Activated naive CD4-positive, alpha-beta T cell treated with anti-CD3 and anti-CD28 coated beads, Interleukin-2, amount 10 ng/mL, durations not matched to agents 7 days and 5 days (primary cell): Measurements from ENCODE around the gene ARHGAP32.
"Not testable (repeated sequence)": the region's sequence is repeated elsewhere in the genome, so short reads cannot be mapped to it uniquely, and the experiment has no call there.

Experiments used
- CTCF ChIA-PET: fragments of 350-600 bp; sonication (Branson Sonifier 250); formaldehyde crosslinking; loops from one replicate; lab custom pipeline; 2021; ENCODE audit warnings: antibody characterized with exemption; lab: Charles Lee
- DNase-seq: peaks from one replicate; pipeline ENCODE4 v3.0.0-alpha.2; 2020
- H3K27ac Mint-ChIP-seq: one replicate; pipeline ENCODE4 v1.8.0; 2021; ENCODE audit warnings: mild to moderate bottlenecking, moderate library complexity, mixed read lengths
- H3K27me3 Mint-ChIP-seq: one replicate; pipeline ENCODE4 v1.8.0; 2021; ENCODE audit warnings: mild to moderate bottlenecking, mixed read lengths
- H3K36me3 Mint-ChIP-seq: one replicate; pipeline ENCODE4 v1.8.0; 2021; ENCODE audit warnings: mixed read lengths
- H3K4me1 Mint-ChIP-seq: one replicate; pipeline ENCODE4 v1.8.0; 2021; ENCODE audit warnings: mixed read lengths
- H3K4me3 Mint-ChIP-seq: one replicate; pipeline ENCODE4 v1.8.0; 2021; ENCODE audit warnings: mild to moderate bottlenecking, moderate library complexity, mixed read lengths
- H3K9me3 Mint-ChIP-seq: one replicate; pipeline ENCODE4 v1.8.0; 2021; ENCODE audit warnings: mixed read lengths

ARHGAP32 gene

DNA sequence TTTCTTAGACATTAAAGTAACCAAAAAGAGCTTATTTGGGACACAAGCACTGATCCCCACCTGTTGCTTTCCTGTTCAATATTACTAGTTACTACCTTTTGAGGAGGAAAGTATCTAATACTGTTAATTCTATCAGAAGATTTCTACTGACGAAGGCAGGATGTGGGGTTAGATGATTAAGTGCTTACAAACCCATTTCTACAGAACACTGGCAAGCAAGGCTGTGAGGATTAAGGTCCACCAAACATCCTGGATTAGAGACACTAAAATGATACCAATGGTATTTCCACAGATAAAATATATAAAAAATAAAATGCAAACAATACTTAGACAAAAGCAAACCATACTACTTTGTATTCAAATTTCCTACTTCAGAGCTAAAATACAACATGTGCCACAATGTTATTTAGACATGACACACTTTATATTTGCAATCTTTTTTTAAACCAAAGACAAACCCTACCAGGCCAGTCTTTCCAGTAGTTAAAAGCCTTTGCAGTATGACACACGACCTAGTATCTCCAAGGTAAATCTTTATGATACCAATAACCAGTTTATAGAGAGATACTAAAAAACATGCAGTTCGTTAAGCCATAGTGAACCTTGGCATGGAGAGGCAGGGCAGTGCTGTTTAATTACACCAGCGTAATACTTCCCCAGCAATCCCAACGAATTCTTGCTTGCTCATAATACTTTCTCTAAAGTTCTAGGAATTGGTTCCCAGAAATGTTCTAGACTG lies 178.2 kb downstream of the ARHGAP32 start:
- H3K9me3 Mint-ChIP-seq: no peaks in the 10 kb centered on the region
- no peaks in the 10 kb centered on the region for H3K27me3 Mint-ChIP-seq
- DNase-seq: no peak
- H3K27ac Mint-ChIP-seq: no peak overlapping the region
- H3K4me3 Mint-ChIP-seq: no peak overlapping the region
- H3K36me3 Mint-ChIP-seq: no peaks in the 10 kb centered on the region
- no peaks in the 10 kb centered on the region for H3K4me1 Mint-ChIP-seq
- CTCF ChIA-PET: no interaction called here

GRCh38 chr11:129012880-129013279 lies 179.2 kb downstream of the ARHGAP32 start:
- Mint-ChIP-seq H3K4me3 (no peak overlapping the region), H3K27ac (no peak overlapping the region), H3K4me1 (no peaks in the 10 kb centered on the region), H3K36me3 (no peaks in the 10 kb centered on the region), H3K27me3 (no peaks in the 10 kb centered on the region), H3K9me3 (no peaks in the 10 kb centered on the region)
- CTCF ChIA-PET: no interaction called here
- DNase-seq: no peak

GRCh38 chr11:129006161-129006560 lies 186.0 kb downstream of the ARHGAP32 start:
- Mint-ChIP-seq H3K9me3 (peaks cover 2% of the 10 kb centered on the region), H3K36me3 (no peaks in the 10 kb centered on the region), H3K4me1 (no peaks in the 10 kb centered on the region), H3K27me3 (no peaks in the 10 kb centered on the region), H3K27ac (no peak overlapping the region), H3K4me3 (no peak overlapping the region)
- CTCF ChIA-PET: no interaction called here
- no peak for DNase-seq

- H3K4me1 Mint-ChIP-seq, H3K36me3 Mint-ChIP-seq, CTCF ChIA-PET, H3K27me3 Mint-ChIP-seq, DNase-seq, H3K4me3 Mint-ChIP-seq, H3K27ac Mint-ChIP-seq: not testable (repeated sequence)
- peaks cover 19% of the 10 kb centered on the region for H3K9me3 Mint-ChIP-seq
Observed at GRCh38 chr11:128999165-128999564, 193.0 kb downstream of the ARHGAP32 start.

- CTCF ChIA-PET: interaction anchor here (1.1 kb wide), 1 partner anchor 32 kb away, joined by 4 read pairs; no protein-coding TSS in a partner anchor
- H3K4me3 Mint-ChIP-seq: no peak overlapping the region
- H3K9me3 Mint-ChIP-seq: no peaks in the 10 kb centered on the region
- no peak overlapping the region for H3K27ac Mint-ChIP-seq
- no peaks in the 10 kb centered on the region for H3K27me3 Mint-ChIP-seq
- H3K4me1 Mint-ChIP-seq: peaks cover 5% of the 10 kb centered on the region
- no peak for DNase-seq
- H3K36me3 Mint-ChIP-seq: no peaks in the 10 kb centered on the region
Observed at GRCh38 chr11:128988242-128988970, 203.7 kb downstream of the ARHGAP32 start.

DNA sequence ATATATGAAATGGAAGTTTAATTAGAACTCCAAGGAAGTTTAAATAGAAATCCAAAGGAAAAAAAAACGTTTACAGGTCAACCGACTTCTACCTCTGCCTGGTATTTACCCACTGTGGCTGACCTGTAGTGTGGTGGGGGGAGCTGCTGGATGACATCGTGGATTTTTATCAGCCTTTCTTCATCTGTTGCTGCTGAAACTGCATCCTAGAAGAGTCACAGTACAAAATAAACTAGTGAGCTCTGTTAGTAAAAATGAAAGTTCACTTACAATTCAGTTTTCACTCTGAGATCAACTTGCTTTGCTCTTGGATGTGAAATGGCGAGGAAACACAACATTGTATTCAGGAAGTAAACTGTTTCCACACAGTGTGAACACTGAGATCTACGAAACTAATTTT lies 206.2 kb downstream of the ARHGAP32 start:
- CTCF ChIA-PET: no interaction called here
- Mint-ChIP-seq H3K9me3 (no peaks in the 10 kb centered on the region), H3K4me3 (no peak overlapping the region), H3K36me3 (no peaks in the 10 kb centered on the region), H3K27ac (no peak overlapping the region), H3K4me1 (peaks cover 2% of the 10 kb centered on the region), H3K27me3 (no peaks in the 10 kb centered on the region)
- DNase-seq: no peak

DNA sequence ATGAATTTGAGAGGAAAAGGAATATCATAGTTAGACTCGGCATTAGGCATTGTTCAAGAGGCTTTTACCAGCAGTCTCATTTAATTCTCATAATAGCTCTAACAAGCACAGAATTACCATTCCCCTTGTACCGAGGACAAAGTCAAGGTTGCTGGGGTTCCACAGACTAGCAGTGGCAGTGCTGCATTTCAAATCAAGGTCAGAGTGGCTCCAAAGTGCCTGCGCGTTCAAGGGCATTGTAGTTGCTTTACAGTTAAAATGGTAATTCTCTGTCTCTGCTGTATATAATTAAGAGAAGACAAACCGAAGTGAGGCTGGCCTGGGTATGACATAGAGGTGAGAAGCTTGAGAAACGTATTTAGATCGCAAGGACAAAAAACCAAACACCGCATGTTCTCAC lies 209.1 kb downstream of the ARHGAP32 start:
- no peaks in the 10 kb centered on the region for H3K9me3 Mint-ChIP-seq
- H3K27ac Mint-ChIP-seq: no peak overlapping the region
- no peak for DNase-seq
- CTCF ChIA-PET: interaction anchor here (0.7 kb wide), 1 partner anchor 12 kb away, joined by 3 read pairs; no protein-coding TSS in a partner anchor
- peaks cover 2% of the 10 kb centered on the region for H3K4me1 Mint-ChIP-seq
- no peaks in the 10 kb centered on the region for H3K27me3 Mint-ChIP-seq
- no peak overlapping the region for H3K4me3 Mint-ChIP-seq
- no peaks in the 10 kb centered on the region for H3K36me3 Mint-ChIP-seq

DNA sequence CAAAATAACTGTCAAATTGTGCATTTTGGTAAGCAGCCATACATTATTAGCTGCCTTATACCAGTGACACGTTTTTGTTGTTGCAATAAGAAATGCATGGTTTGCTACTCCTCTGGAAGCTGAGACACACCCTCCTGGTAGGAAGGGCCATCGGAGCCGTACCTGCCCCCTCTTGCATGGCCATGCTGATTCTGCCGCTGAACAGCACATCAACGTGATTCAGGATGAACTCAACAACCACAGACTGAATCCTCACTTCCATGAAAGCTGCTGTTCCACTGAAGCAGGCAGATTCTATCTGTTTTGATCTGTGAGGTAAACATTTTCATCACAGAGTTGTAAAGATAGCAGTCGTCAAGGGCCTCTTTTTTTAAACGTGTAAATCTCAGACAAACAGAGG lies 210.9 kb downstream of the ARHGAP32 start:
- no peaks in the 10 kb centered on the region for H3K36me3 Mint-ChIP-seq
- no peak for DNase-seq

GRCh38 chr11:128970598-128971190 lies 221.4 kb downstream of the ARHGAP32 start:
- Mint-ChIP-seq H3K27me3 (no peaks in the 10 kb centered on the region), H3K4me1 (peaks cover 25% of the 10 kb centered on the region), H3K9me3 (no peaks in the 10 kb centered on the region), H3K36me3 (peaks cover 7% of the 10 kb centered on the region), H3K4me3 (no peak overlapping the region), H3K27ac (no peak overlapping the region)
- peak; percentile 41 for DNase-seq
- CTCF ChIA-PET: interaction anchor here (1.2 kb wide), 1 partner anchor 65 kb away, joined by 3 read pairs; no protein-coding TSS in a partner anchor

More for the DNA sequence above, 210.9 kb downstream of the ARHGAP32 start:
- H3K27ac Mint-ChIP-seq: no peak overlapping the region
- peaks cover 2% of the 10 kb centered on the region for H3K4me1 Mint-ChIP-seq
- H3K9me3 Mint-ChIP-seq: no peaks in the 10 kb centered on the region
- CTCF ChIA-PET: no interaction called here
- no peaks in the 10 kb centered on the region for H3K27me3 Mint-ChIP-seq
- no peak overlapping the region for H3K4me3 Mint-ChIP-seq

DNA sequence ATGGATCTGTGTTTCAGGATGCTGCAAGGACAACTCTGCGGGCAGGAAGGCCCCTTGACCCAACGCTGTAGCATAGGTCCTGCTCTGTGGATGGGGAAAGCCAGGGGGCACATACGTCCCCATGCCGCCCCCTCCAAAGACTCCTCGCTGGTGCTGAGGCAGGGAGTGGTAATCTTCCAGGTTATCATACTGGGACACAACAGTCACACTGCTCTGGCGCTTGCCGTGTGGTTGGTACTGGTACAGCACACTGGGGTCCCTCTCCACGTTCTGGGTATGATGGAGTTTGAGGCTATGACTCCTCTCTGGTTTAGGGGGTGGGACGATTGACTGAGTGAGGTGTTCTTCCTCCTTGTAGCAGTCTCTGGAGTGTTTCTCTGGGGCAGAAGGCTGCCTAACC lies 223.2 kb downstream of the ARHGAP32 start:
- Mint-ChIP-seq H3K4me3 (no peak overlapping the region), H3K27me3 (no peaks in the 10 kb centered on the region), H3K4me1 (peaks cover 43% of the 10 kb centered on the region), H3K27ac (no peak overlapping the region), H3K36me3 (peaks cover 9% of the 10 kb centered on the region), H3K9me3 (no peaks in the 10 kb centered on the region)
- no peak for DNase-seq
- CTCF ChIA-PET: no interaction called here

GRCh38 chr11:128967578-128967977 lies 224.5 kb downstream of the ARHGAP32 start:
- no peaks in the 10 kb centered on the region for H3K27me3 Mint-ChIP-seq
- CTCF ChIA-PET: no interaction called here
- no peak for DNase-seq
- peaks cover 54% of the 10 kb centered on the region for H3K4me1 Mint-ChIP-seq
- no peak overlapping the region for H3K4me3 Mint-ChIP-seq
- H3K9me3 Mint-ChIP-seq: no peaks in the 10 kb centered on the region
- peaks cover 8% of the 10 kb centered on the region for H3K36me3 Mint-ChIP-seq
- no peak overlapping the region for H3K27ac Mint-ChIP-seq

GRCh38 chr11:128965485-128965884 lies 226.6 kb downstream of the ARHGAP32 start:
- Mint-ChIP-seq H3K36me3 (peaks cover 5% of the 10 kb centered on the region), H3K9me3 (no peaks in the 10 kb centered on the region), H3K4me3 (no peak overlapping the region), H3K27me3 (no peaks in the 10 kb centered on the region), H3K4me1 (peaks cover 45% of the 10 kb centered on the region), H3K27ac (no peak overlapping the region)
- no peak for DNase-seq
- CTCF ChIA-PET: interaction anchor here (12.9 kb wide), 1 partner anchor 79 kb away, joined by 219 read pairs; no protein-coding TSS in a partner anchor

- H3K4me1 Mint-ChIP-seq: peaks cover 38% of the 10 kb centered on the region
- H3K4me3 Mint-ChIP-seq: no peak overlapping the region
- H3K36me3 Mint-ChIP-seq: peaks cover 2% of the 10 kb centered on the region
- no peaks in the 10 kb centered on the region for H3K27me3 Mint-ChIP-seq
- CTCF ChIA-PET: interaction anchor here (0.6 to 12.9 kb wide), 3 partner anchors 78 to 813 kb away, joined by 3 to 219 read pairs (median 3); no protein-coding TSS in a partner anchor
- no peak overlapping the region for H3K27ac Mint-ChIP-seq
- DNase-seq: no peak
- H3K9me3 Mint-ChIP-seq: no peaks in the 10 kb centered on the region
Observed at GRCh38 chr11:128964463-128964930, 227.6 kb downstream of the ARHGAP32 start.

GRCh38 chr11:128963744-128964325 lies 228.3 kb downstream of the ARHGAP32 start:
- CTCF ChIA-PET: interaction anchor here (0.6 to 12.9 kb wide), 4 partner anchors 77 to 812 kb away, joined by 3 to 219 read pairs (median 3); no protein-coding TSS in a partner anchor
- Mint-ChIP-seq H3K9me3 (no peaks in the 10 kb centered on the region), H3K27ac (no peak overlapping the region), H3K4me1 (peaks cover 38% of the 10 kb centered on the region), H3K27me3 (no peaks in the 10 kb centered on the region), H3K36me3 (peaks cover 2% of the 10 kb centered on the region), H3K4me3 (no peak overlapping the region)
- no peak for DNase-seq
